ENCODE measurements around the gene PBX1.

The PBX1 gene

GRCh38 chr1:164759979-164760469, 201.0 kb downstream of the PBX1 start:
- Histone ChIP-seq H3K9ac (ENCODE audit: low read depth, low read length) (no peak overlapping the region), H3K4me1 (ENCODE audit: control insufficient read depth, insufficient read depth, low read length) (peaks cover 14% of the 10 kb centered on the region), H3K36me3 (ENCODE audit: insufficient read depth, low read length) (no peaks in the 10 kb centered on the region), H3K9me3 (replicated peaks; ENCODE audit: low read length) (no peaks in the 10 kb centered on the region), H3K4me2 (ENCODE audit: low read length) (no peak overlapping the region), H3K27me3 (ENCODE audit: control insufficient read depth, insufficient read depth, low read length) (no peaks in the 10 kb centered on the region), H3K4me3 (ENCODE audit: low read length) (no peak overlapping the region)

- Histone ChIP-seq H3K4me3 (ENCODE audit: low read length) (no peak overlapping the region), H3K36me3 (ENCODE audit: insufficient read depth, low read length) (no peaks in the 10 kb centered on the region), H3K4me2 (ENCODE audit: low read length) (peak overlapping the region; percentile 11), H3K9me3 (replicated peaks; ENCODE audit: low read length) (no peaks in the 10 kb centered on the region), H3K4me1 (ENCODE audit: control insufficient read depth, insufficient read depth, low read length) (peaks cover 19% of the 10 kb centered on the region), H3K9ac (ENCODE audit: low read depth, low read length) (no peak overlapping the region), H3K27me3 (ENCODE audit: control insufficient read depth, insufficient read depth, low read length) (no peaks in the 10 kb centered on the region)
These were observed 201.6 kb downstream of the PBX1 start for GRCh38 chr1:164760569-164760968.

GRCh38 chr1:164761009-164761408, 202.0 kb downstream of the PBX1 start:
- Histone ChIP-seq H3K9ac (ENCODE audit: low read depth, low read length) (no peak overlapping the region), H3K4me1 (ENCODE audit: control insufficient read depth, insufficient read depth, low read length) (peaks cover 24% of the 10 kb centered on the region), H3K9me3 (replicated peaks; ENCODE audit: low read length) (no peaks in the 10 kb centered on the region), H3K4me2 (ENCODE audit: low read length) (no peak overlapping the region), H3K27me3 (ENCODE audit: control insufficient read depth, insufficient read depth, low read length) (no peaks in the 10 kb centered on the region), H3K4me3 (ENCODE audit: low read length) (no peak overlapping the region), H3K36me3 (ENCODE audit: insufficient read depth, low read length) (no peaks in the 10 kb centered on the region)

GRCh38 chr1:164763098-164763497, 204.1 kb downstream of the PBX1 start:
- Histone ChIP-seq H3K9ac (ENCODE audit: low read depth, low read length) (no peak overlapping the region), H3K4me2 (ENCODE audit: low read length) (no peak overlapping the region), H3K27me3 (ENCODE audit: control insufficient read depth, insufficient read depth, low read length) (no peaks in the 10 kb centered on the region), H3K4me3 (ENCODE audit: low read length) (no peak overlapping the region), H3K9me3 (replicated peaks; ENCODE audit: low read length) (no peaks in the 10 kb centered on the region), H3K36me3 (ENCODE audit: insufficient read depth, low read length) (no peaks in the 10 kb centered on the region), H3K4me1 (ENCODE audit: control insufficient read depth, insufficient read depth, low read length) (peaks cover 43% of the 10 kb centered on the region)

- no peaks in the 10 kb centered on the region for H3K36me3 ChIP-seq (ENCODE audit: insufficient read depth, low read length)
- H3K4me1 ChIP-seq (ENCODE audit: control insufficient read depth, insufficient read depth, low read length), result peaks cover 49% of the 10 kb centered on the region
- H3K9ac ChIP-seq (ENCODE audit: low read depth, low read length), result no peak overlapping the region
- H3K4me2 ChIP-seq (ENCODE audit: low read length), result no peak overlapping the region
- H3K4me3 ChIP-seq (ENCODE audit: low read length), result no peak overlapping the region
- H3K9me3 ChIP-seq (replicated peaks; ENCODE audit: low read length), result no peaks in the 10 kb centered on the region
- H3K27me3 ChIP-seq (ENCODE audit: control insufficient read depth, insufficient read depth, low read length), result no peaks in the 10 kb centered on the region
These were observed 205.3 kb downstream of the PBX1 start for GRCh38 chr1:164764333-164764732.

- Histone ChIP-seq H3K9ac (ENCODE audit: low read depth, low read length) (peak overlapping the region; percentile 60), H3K4me1 (ENCODE audit: control insufficient read depth, insufficient read depth, low read length) (peaks cover 48% of the 10 kb centered on the region), H3K4me3 (ENCODE audit: low read length) (no peak overlapping the region), H3K36me3 (ENCODE audit: insufficient read depth, low read length) (no peaks in the 10 kb centered on the region), H3K9me3 (replicated peaks; ENCODE audit: low read length) (no peaks in the 10 kb centered on the region), H3K27me3 (ENCODE audit: control insufficient read depth, insufficient read depth, low read length) (no peaks in the 10 kb centered on the region), H3K4me2 (ENCODE audit: low read length) (peak overlapping the region; percentile 49)
These were observed 206.6 kb downstream of the PBX1 start for GRCh38 chr1:164765557-164765956.

GRCh38 chr1:164765992-164766720, 207.2 kb downstream of the PBX1 start:
- Histone ChIP-seq H3K4me2 (ENCODE audit: low read length) (peak overlapping the region; percentile 49), H3K9ac (ENCODE audit: low read depth, low read length) (peak overlapping the region; percentile 60), H3K9me3 (replicated peaks; ENCODE audit: low read length) (no peaks in the 10 kb centered on the region), H3K4me3 (ENCODE audit: low read length) (no peak overlapping the region), H3K4me1 (ENCODE audit: control insufficient read depth, insufficient read depth, low read length) (peaks cover 52% of the 10 kb centered on the region), H3K27me3 (ENCODE audit: control insufficient read depth, insufficient read depth, low read length) (no peaks in the 10 kb centered on the region), H3K36me3 (ENCODE audit: insufficient read depth, low read length) (no peaks in the 10 kb centered on the region)

GRCh38 chr1:164767752-164768402, 208.9 kb downstream of the PBX1 start:
- Histone ChIP-seq H3K4me1 (ENCODE audit: control insufficient read depth, insufficient read depth, low read length) (peaks cover 69% of the 10 kb centered on the region), H3K9me3 (replicated peaks; ENCODE audit: low read length) (no peaks in the 10 kb centered on the region), H3K4me3 (ENCODE audit: low read length) (no peak overlapping the region)

GRCh38 chr1:164768619-164769018, 209.6 kb downstream of the PBX1 start:
- H3K27me3 ChIP-seq (ENCODE audit: control insufficient read depth, insufficient read depth, low read length), result no peaks in the 10 kb centered on the region
- H3K9me3 ChIP-seq (replicated peaks; ENCODE audit: low read length), result no peaks in the 10 kb centered on the region
- no peak overlapping the region for H3K4me3 ChIP-seq (ENCODE audit: low read length)
- peaks cover 77% of the 10 kb centered on the region for H3K4me1 ChIP-seq (ENCODE audit: control insufficient read depth, insufficient read depth, low read length)
- H3K9ac ChIP-seq (ENCODE audit: low read depth, low read length), result no peak overlapping the region
- no peaks in the 10 kb centered on the region for H3K36me3 ChIP-seq (ENCODE audit: insufficient read depth, low read length)
- no peak overlapping the region for H3K4me2 ChIP-seq (ENCODE audit: low read length)

More at GRCh38 chr1:164767752-164768402, 208.9 kb downstream of the PBX1 start:
- H3K4me2 ChIP-seq (ENCODE audit: low read length), result peak overlapping the region; percentile 67
- H3K36me3 ChIP-seq (ENCODE audit: insufficient read depth, low read length), result no peaks in the 10 kb centered on the region
- peak overlapping the region; percentile 58 for H3K9ac ChIP-seq (ENCODE audit: low read depth, low read length)
- H3K27me3 ChIP-seq (ENCODE audit: control insufficient read depth, insufficient read depth, low read length), result no peaks in the 10 kb centered on the region

GRCh38 chr1:164769486-164770130, 210.6 kb downstream of the PBX1 start:
- Histone ChIP-seq H3K4me3 (ENCODE audit: low read length) (no peak overlapping the region), H3K36me3 (ENCODE audit: insufficient read depth, low read length) (no peaks in the 10 kb centered on the region), H3K9ac (ENCODE audit: low read depth, low read length) (no peak overlapping the region), H3K4me1 (ENCODE audit: control insufficient read depth, insufficient read depth, low read length) (peaks cover 72% of the 10 kb centered on the region), H3K4me2 (ENCODE audit: low read length) (no peak overlapping the region), H3K9me3 (replicated peaks; ENCODE audit: low read length) (no peaks in the 10 kb centered on the region), H3K27me3 (ENCODE audit: control insufficient read depth, insufficient read depth, low read length) (no peaks in the 10 kb centered on the region)

- Histone ChIP-seq H3K27me3 (ENCODE audit: control insufficient read depth, insufficient read depth, low read length) (no peaks in the 10 kb centered on the region), H3K4me3 (ENCODE audit: low read length) (no peak overlapping the region), H3K4me1 (ENCODE audit: control insufficient read depth, insufficient read depth, low read length) (peaks cover 70% of the 10 kb centered on the region), H3K4me2 (ENCODE audit: low read length) (no peak overlapping the region), H3K9ac (ENCODE audit: low read depth, low read length) (no peak overlapping the region), H3K9me3 (replicated peaks; ENCODE audit: low read length) (no peaks in the 10 kb centered on the region), H3K36me3 (ENCODE audit: insufficient read depth, low read length) (no peaks in the 10 kb centered on the region)
These were observed 211.1 kb downstream of the PBX1 start for GRCh38 chr1:164770131-164770529.
